Suprapubic skin (tissue), 4 donors: Measurements from ENCODE around the gene POLR3F. TPM values are rescaled to one million over a fixed set of nuclear protein-coding genes. Genes with fewer than 3 reads are reported as not detected.

ENCODE experiments used
- DNase-seq, 2 donors: peaks; one replicate each; pipeline ENCODE4 v3.0.0-alpha.2; 2019; ENCODE audit warnings: low spot score in 2 of 2
- H3K27ac ChIP-seq: fragments of 200-600 bp; sonication (generic); one replicate; pipeline ENCODE4 v1.5.1; 2019
- H3K27me3 ChIP-seq: fragments of 200-600 bp; sonication (generic); one replicate; pipeline ENCODE4 v1.5.1; 2019
- H3K36me3 ChIP-seq: fragments of 200-600 bp; sonication (generic); one replicate; pipeline ENCODE4 v1.5.1; 2019
- H3K4me1 ChIP-seq: fragments of 200-600 bp; sonication (generic); one replicate; pipeline ENCODE4 v1.5.1; 2019
- H3K4me3 ChIP-seq: fragments of 200-600 bp; sonication (generic); one replicate; pipeline ENCODE4 v1.5.1; 2019; ENCODE audit warnings: mild to moderate bottlenecking
- H3K9me3 ChIP-seq: fragments of 200-600 bp; sonication (generic); one replicate; pipeline ENCODE4 v1.5.1; 2019
- EP300 ChIP-seq: sonication (generic); formaldehyde crosslinking; IDR thresholded peaks from one replicate; pipeline ENCODE4 v1.6.1; 2017; ENCODE audit warnings: antibody characterized with exemption
- POLR2A ChIP-seq, 2 donors: fragments of 450-650 bp; IDR thresholded peaks; one replicate each; pipeline ENCODE4 v1.6.1; 2017; ENCODE audit warnings: antibody characterized with exemption in 2 of 2, mild to moderate bottlenecking in 2 of 2, moderate library complexity in 2 of 2
- POLR2AphosphoS5 ChIP-seq, 3 donors: sonication (generic); formaldehyde crosslinking; IDR thresholded peaks; one replicate each; pipeline ENCODE4 v1.6.1; 2017; ENCODE audit warnings: antibody characterized with exemption in 3 of 3
- WGBS: methylation state at CpG from one replicate; pipeline ENCODE4 v1.1.5; 2018; 5-methylcytosine and 5-hydroxymethylcytosine counted together
- total RNA-seq, 4 donors: library from RNA; depleted of rRNA; stranded (reverse); fragments of >200 nt; gene quantifications; one replicate each; pipeline ENCODE4 v1.1.0, GENCODE V29; 2016
- TF ChIP-seq, protein P1 (sequence below), 2 donors: fragments of 200-600 bp in 1 of 2; fragments of 450-650 bp in 1 of 2; sonication (generic) in 1 of 2; IDR thresholded peaks; one replicate each; pipeline ENCODE4 v1.5.1; 2016 to 2019; ENCODE audit warnings: antibody characterized with exemption in 2 of 2, mild to moderate bottlenecking in 1 of 2, moderate library complexity in 1 of 2

Gene POLR3F
- total RNA-seq, 4 donors from 2014 or later: 6.9 to 13.7 (median 7.1) TPM

DNA sequence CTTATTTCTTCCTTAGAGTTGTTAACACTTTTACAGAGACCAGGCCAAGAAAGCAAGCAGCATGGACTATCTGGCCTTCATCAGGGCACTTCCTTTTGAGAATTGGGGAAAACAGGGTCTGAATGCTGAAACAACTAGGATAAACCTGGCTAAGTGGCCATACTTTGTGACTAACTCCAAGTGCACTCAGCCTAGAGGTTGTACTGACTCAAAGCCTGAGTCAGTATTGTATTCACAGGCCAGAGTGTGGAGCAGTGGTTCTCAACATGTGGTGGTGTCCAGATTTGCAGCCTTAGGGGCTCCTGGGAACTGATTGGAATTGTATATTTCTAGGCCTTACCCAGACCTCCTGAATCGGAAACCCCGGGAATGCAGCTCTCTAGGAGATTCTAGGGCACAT lies 60.6 kb downstream of the POLR3F start:
- H3K4me1 ChIP-seq: no peaks in the 10 kb centered on the region
- H3K36me3 ChIP-seq: peaks cover 87% of the 10 kb centered on the region
- no peaks in the 10 kb centered on the region for H3K27me3 ChIP-seq
- H3K27ac ChIP-seq: no peak overlapping the region
- DNase-seq: no peak
- no peaks in the 10 kb centered on the region for H3K9me3 ChIP-seq
- no peak overlapping the region for H3K4me3 ChIP-seq
- TF ChIP-seq POLR2AphosphoS5 (IDR thresholded peaks at IDR 0.05): no peak
- TF ChIP-seq EP300: no peak
- TF ChIP-seq POLR2A (IDR thresholded peaks at IDR 0.05): no peak
- TF ChIP-seq, protein P1, sequence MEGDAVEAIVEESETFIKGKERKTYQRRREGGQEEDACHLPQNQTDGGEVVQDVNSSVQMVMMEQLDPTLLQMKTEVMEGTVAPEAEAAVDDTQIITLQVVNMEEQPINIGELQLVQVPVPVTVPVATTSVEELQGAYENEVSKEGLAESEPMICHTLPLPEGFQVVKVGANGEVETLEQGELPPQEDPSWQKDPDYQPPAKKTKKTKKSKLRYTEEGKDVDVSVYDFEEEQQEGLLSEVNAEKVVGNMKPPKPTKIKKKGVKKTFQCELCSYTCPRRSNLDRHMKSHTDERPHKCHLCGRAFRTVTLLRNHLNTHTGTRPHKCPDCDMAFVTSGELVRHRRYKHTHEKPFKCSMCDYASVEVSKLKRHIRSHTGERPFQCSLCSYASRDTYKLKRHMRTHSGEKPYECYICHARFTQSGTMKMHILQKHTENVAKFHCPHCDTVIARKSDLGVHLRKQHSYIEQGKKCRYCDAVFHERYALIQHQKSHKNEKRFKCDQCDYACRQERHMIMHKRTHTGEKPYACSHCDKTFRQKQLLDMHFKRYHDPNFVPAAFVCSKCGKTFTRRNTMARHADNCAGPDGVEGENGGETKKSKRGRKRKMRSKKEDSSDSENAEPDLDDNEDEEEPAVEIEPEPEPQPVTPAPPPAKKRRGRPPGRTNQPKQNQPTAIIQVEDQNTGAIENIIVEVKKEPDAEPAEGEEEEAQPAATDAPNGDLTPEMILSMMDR (IDR thresholded peaks at IDR 0.05): no peak
- 93% methylated on average over 2 of the region's 2 CpGs for WGBS

DNA sequence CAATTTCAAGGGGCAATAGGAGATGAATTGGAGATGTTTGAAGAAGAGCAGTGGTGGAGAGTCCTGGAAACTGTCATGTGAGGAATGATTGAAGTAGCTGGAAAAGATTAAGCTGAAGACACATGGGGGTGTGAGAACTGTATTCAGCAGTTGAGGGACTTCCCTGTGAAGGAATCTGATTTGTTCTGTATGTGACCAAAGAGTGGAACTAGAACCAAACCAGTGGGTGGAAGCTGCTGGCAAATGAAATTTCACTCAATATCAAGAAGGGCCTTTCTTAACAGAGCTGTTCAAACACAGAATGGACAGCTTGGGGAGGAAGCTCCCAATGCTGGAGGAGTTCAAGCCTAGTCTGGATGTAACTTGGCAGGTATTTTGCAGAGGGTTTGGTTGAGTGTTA lies 61.9 kb downstream of the POLR3F start:
- Histone ChIP-seq H3K4me3 (no peak overlapping the region), H3K27me3 (no peaks in the 10 kb centered on the region), H3K4me1 (no peaks in the 10 kb centered on the region), H3K36me3 (peaks cover 99% of the 10 kb centered on the region), H3K9me3 (no peaks in the 10 kb centered on the region), H3K27ac (no peak overlapping the region)
- TF ChIP-seq, protein P1 (IDR thresholded peaks at IDR 0.05): no peak
- TF ChIP-seq EP300 (no peak), POLR2AphosphoS5 (IDR thresholded peaks at IDR 0.05) (no peak), POLR2A (IDR thresholded peaks at IDR 0.05) (no peak)
- no peak for DNase-seq

DNA sequence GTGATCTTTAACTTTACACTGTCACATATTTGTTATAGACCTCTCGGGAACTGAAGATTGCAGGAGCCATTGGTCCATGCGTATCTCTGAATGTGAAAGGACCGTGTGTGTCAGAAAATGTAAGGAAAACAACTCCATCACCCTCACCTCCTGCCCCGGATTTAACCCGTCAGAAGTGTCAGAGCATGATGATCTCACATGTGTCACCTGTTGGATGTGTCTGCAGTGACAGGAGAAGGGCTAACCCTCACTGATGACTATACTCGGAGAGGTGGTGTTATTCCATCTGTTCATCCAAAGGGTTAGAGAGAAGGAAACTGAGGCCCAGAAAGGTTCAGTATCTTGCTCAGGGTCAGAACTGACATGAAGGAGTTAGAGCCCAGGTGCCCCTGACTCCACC lies 65.4 kb downstream of the POLR3F start:
- Histone ChIP-seq H3K4me1 (no peaks in the 10 kb centered on the region), H3K36me3 (peaks cover 95% of the 10 kb centered on the region), H3K27me3 (no peaks in the 10 kb centered on the region), H3K27ac (no peak overlapping the region), H3K4me3 (no peak overlapping the region), H3K9me3 (no peaks in the 10 kb centered on the region)
- DNase-seq: no peak
- TF ChIP-seq EP300 (no peak), POLR2A (IDR thresholded peaks at IDR 0.05) (no peak), POLR2AphosphoS5 (IDR thresholded peaks at IDR 0.05) (no peak)
- TF ChIP-seq, protein P1 (IDR thresholded peaks at IDR 0.05): no peak
- WGBS: 96% methylated on average over 6 of the region's 6 CpGs

DNA sequence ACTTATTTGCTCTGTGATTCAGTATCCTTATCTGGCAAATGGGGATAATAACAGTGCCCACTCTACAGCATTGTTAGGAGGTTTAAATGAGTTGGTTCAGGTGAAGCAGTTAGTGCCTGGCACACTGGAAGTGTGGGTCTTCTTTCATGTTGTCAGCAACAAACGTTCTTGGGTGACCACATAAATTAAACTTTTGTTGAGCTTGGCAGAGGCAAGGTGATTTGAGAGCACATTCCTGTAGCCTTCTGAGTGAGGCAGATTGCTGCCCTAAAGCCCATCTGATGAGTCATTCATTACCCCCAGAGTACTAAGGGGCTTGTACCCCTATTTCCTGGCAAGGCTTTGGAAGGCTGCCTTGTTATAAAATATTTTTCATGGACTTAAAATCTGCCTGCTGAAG lies 66.3 kb downstream of the POLR3F start:
- peaks cover 94% of the 10 kb centered on the region for H3K36me3 ChIP-seq
- H3K9me3 ChIP-seq: no peaks in the 10 kb centered on the region
- H3K27ac ChIP-seq: no peak overlapping the region
- TF ChIP-seq POLR2AphosphoS5 (IDR thresholded peaks at IDR 0.05): no peak
- TF ChIP-seq POLR2A (IDR thresholded peaks at IDR 0.05): no peak
- no peak for TF ChIP-seq EP300
- TF ChIP-seq, protein P1 (IDR thresholded peaks at IDR 0.05): no peak
- H3K27me3 ChIP-seq: no peaks in the 10 kb centered on the region
- no peak for DNase-seq
- 55% methylated on average over 1 of the region's 1 CpG for WGBS
- no peak overlapping the region for H3K4me3 ChIP-seq
- H3K4me1 ChIP-seq: no peaks in the 10 kb centered on the region

DNA sequence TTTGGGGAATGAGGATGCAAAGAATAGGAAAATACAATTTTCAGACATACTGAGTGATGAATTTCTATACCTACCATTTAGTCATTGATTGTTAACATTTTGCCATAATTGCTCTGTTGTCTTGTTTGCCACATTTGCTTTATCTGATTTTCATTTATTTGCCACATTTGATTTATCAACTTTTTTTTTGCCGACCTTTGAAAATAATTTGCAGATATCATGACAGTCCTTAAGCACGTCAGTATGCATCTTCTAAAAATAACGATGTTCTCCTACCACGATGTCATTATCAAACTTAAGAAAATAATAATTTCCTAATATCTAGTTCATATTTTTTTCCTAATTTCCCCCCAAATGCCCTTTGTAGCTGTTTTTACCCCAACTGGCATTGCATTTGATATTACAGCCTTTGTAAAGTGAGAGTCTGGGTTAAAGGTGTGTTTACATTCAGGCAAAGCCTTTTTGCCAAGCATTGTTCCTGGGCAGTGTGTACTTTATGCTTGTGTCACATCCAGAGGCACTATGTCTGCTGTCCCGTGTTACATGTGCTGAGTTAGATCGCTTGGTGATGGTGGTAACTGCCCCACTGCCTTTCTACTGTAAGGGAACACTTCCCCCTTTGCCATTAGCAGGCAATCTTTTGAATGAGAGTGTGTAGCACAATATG lies 66.9 kb downstream of the POLR3F start:
- no peak for DNase-seq
- Histone ChIP-seq H3K27ac (no peak overlapping the region), H3K4me1 (no peaks in the 10 kb centered on the region), H3K4me3 (no peak overlapping the region), H3K9me3 (no peaks in the 10 kb centered on the region), H3K36me3 (peaks cover 89% of the 10 kb centered on the region), H3K27me3 (no peaks in the 10 kb centered on the region)
- TF ChIP-seq EP300: no peak
- TF ChIP-seq, protein P1 (IDR thresholded peaks at IDR 0.05): no peak
- TF ChIP-seq POLR2A (IDR thresholded peaks at IDR 0.05): no peak
- no peak for TF ChIP-seq POLR2AphosphoS5 (IDR thresholded peaks at IDR 0.05)
- 87% methylated on average over 6 of the region's 6 CpGs for WGBS

Other genes with a start within 250 kb of the POLR3F start
- 10 to 100 TPM; 14.7 to 37.3 (median 21.0) TPM for gene ZNF133, start 178.9 kb upstream of the POLR3F start, total RNA-seq
- gene DZANK1, start 360 bp upstream of the POLR3F start, total RNA-seq: 1 to 10 TPM; 1.7 to 4.5 (median 3.0) TPM
- 10 to 100 TPM; 17.7 to 32.9 (median 19.1) TPM for gene RBBP9, start 29.8 kb downstream of the POLR3F start, total RNA-seq
- 10 to 100 TPM; 37.5 to 53.2 (median 49.6) TPM for gene SEC23B, start 40.5 kb downstream of the POLR3F start, total RNA-seq
- gene SMIM26, start 100.0 kb downstream of the POLR3F start, total RNA-seq: 100 to 1,000 TPM in 2 of 4 donors, 10 to 100 TPM in 2; 79.4 to 130 (median 104) TPM
- gene DTD1, start 120.7 kb downstream of the POLR3F start, total RNA-seq: 10 to 100 TPM; 22.5 to 33.2 (median 27.0) TPM